Testis (tissue), 2 donors: ENCODE measurements around the gene RPL29.

Experiments
- POLR2A ChIP-seq: fragments of 450-650 bp; IDR thresholded peaks from one replicate; pipeline ENCODE4 v1.6.1; 2017; ENCODE audit warnings: antibody characterized with exemption, mild to moderate bottlenecking, moderate library complexity
- TF ChIP-seq, protein P1 (sequence below), 3 experiments: fragments of 450-650 bp in 2 of 3; fragments of 200-600 bp in 1 of 3; sonication (generic) in 1 of 3; IDR thresholded peaks; one replicate each; pipeline ENCODE4 v1.5.1; 2016 to 2019; ENCODE audit warnings: antibody characterized with exemption in 3 of 3, mild to moderate bottlenecking in 2 of 3, moderate library complexity in 1 of 3

DNA sequence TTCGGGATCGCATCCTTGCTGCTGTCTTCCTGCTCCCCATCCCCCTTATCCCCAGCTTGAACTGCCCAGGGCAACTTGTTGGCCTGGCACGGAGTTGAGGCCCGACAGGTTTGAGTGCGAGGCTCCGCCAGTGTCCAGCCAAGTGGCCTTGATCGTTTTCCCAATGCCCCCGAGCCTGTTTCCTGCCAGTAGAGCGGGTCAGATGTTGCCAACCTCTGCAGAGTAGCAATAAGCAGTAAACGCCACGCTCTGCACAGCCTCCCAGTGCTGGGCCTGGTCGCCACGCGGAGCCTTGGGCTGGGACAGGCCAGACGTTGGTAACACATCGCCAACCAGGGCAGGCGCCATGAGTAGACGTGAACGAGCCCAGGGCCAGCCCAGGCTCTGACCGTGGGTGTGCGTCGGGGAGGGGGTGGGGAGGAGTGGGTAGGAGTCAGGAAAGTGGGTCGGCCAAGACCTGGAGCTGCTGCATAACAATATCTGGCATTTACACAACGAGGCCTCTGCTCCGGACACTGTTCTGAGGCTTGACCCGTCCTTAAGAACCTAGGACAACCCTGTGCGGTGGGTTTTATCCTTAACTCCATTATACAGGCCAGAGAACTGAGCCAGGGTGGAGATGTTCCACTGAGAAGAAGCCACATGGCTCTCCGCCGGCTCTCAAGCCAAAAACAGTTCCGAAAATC, 21.3 kb downstream of the RPL29 start:
- TF ChIP-seq, protein P1, sequence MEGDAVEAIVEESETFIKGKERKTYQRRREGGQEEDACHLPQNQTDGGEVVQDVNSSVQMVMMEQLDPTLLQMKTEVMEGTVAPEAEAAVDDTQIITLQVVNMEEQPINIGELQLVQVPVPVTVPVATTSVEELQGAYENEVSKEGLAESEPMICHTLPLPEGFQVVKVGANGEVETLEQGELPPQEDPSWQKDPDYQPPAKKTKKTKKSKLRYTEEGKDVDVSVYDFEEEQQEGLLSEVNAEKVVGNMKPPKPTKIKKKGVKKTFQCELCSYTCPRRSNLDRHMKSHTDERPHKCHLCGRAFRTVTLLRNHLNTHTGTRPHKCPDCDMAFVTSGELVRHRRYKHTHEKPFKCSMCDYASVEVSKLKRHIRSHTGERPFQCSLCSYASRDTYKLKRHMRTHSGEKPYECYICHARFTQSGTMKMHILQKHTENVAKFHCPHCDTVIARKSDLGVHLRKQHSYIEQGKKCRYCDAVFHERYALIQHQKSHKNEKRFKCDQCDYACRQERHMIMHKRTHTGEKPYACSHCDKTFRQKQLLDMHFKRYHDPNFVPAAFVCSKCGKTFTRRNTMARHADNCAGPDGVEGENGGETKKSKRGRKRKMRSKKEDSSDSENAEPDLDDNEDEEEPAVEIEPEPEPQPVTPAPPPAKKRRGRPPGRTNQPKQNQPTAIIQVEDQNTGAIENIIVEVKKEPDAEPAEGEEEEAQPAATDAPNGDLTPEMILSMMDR (IDR thresholded peaks at IDR 0.05): peak in 1 of 3 experiments; percentile 38
- TF ChIP-seq POLR2A: no peak
